Measurements from ENCODE around the gene SSC5D. TPM values are rescaled to one million over a fixed set of nuclear protein-coding genes. Genes with fewer than 3 reads are reported as not detected.
"Not testable (repeated sequence)": the region's sequence is repeated elsewhere in the genome, so short reads cannot be mapped to it uniquely, and the experiment has no call there.

Gene SSC5D
- total RNA-seq, 1 experiment from 2014 or later: 1.5 TPM

DNA sequence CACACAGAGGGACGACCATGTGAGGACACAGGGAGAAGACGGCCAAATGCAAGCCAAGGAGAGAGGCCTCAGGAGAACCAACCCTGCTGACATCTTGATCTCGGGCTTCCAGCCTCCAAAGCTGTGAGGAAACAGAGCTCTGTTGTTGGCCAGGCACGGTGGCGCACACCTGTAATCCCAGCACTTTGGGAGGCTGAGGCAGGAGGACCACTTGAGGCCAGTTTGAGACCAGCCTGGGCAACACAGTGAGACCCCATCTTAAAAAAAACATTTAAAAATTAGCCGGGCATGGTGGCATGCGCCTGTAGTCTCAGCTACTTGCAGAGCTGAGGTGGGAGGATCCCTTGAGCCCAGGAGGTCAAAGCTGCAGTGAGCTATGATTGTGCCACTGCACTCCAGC lies 46.0 kb downstream of the SSC5D start:
- H3K9ac ChIP-seq (ENCODE audit: low read length); H2AFZ ChIP-seq (ENCODE audit: low read depth, low read length, poor library complexity, severe bottlenecking); H3K36me3 ChIP-seq (ENCODE audit: control insufficient read depth in 1 of 2, insufficient read depth in 2 of 2, low read length in 2 of 2); H3K4me2 ChIP-seq (ENCODE audit: low read length); H3K4me3 ChIP-seq (replicated peaks in 1 of 2; ENCODE audit: low read depth in 1 of 2, low read length in 2 of 2); ATAC-seq; CTCF ChIA-PET; intact Hi-C loops (cut with micrococcal nuclease); H3K9me3 ChIP-seq (ENCODE audit: control insufficient read depth in 1 of 2, insufficient read depth in 1 of 2, low read depth in 1 of 2, low read length in 2 of 2); H3K27me3 ChIP-seq (ENCODE audit: insufficient read depth, low read length); H4K20me1 ChIP-seq (ENCODE audit: insufficient read depth); H3K79me2 ChIP-seq (ENCODE audit: insufficient read depth, low read length); H3K4me1 ChIP-seq (ENCODE audit: control insufficient read depth in 1 of 2, insufficient read depth in 2 of 2, low read length in 2 of 2); DNase-seq (ENCODE audit: low read depth, low spot score); RAD21 ChIA-PET (ENCODE audit: low non-redundant PET in 1 of 2, low total read pairs in 2 of 2, uncharacterized antibody in 2 of 2, unreplicated experiment in 2 of 2); POLR2A ChIA-PET; H3K9me2 ChIP-seq (ENCODE audit: insufficient read depth); H3K27ac ChIP-seq (ENCODE audit: low read depth, low read length); BruUV-seq (replicated peaks): not testable (repeated sequence)

DNA sequence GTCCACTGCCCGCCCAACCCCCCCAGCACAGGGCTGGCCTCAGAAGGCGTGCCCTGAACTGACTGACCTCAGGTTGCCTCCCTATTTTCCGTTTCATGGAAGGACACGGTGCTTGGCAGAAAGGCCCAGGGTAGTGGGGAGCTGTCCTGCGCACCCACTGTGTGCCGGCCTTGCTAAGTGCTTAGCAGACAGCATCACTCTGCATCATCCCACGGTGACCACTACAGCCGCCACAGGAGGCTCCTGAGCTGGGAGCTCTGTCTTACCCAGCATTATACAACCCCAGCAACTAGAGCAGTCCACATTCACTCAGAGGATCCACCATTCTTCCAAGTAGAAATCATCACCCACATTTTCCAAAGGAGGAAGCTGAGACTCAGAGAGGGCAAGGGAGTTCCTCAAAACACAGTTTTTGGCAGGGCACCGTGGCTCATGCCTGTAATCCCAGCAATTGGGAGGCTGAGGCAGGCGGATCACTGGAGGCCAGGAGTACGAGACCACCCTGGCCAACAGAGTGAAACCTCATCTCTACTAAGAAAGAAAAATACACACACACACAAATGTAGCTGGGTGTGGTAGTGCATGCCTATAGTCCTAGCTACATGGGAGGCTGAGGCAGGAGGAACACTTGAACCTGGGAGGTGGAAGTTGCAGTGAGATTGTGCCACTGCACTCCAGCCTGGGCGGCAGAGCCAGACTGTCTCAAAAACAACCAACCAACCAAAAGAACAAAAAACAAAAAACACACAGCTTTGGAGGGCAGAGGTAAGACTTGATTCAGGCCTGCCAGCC lies 47.1 kb downstream of the SSC5D start:
- ATAC-seq: no peak
- Histone ChIP-seq H3K4me2 (ENCODE audit: low read length) (no peak overlapping the region), H3K27ac (ENCODE audit: low read depth, low read length) (no peak overlapping the region), H4K20me1 (ENCODE audit: insufficient read depth) (no peaks in the 10 kb centered on the region), H3K9me3 (ENCODE audit: control insufficient read depth in 1 of 2, insufficient read depth in 1 of 2, low read depth in 1 of 2, low read length in 2 of 2) (no peaks in the 10 kb centered on the region), H3K27me3 (ENCODE audit: insufficient read depth, low read length) (no peaks in the 10 kb centered on the region), H3K36me3 (ENCODE audit: control insufficient read depth in 1 of 2, insufficient read depth in 2 of 2, low read length in 2 of 2) (no peaks in the 10 kb centered on the region), H3K9me2 (ENCODE audit: insufficient read depth) (no peaks in the 10 kb centered on the region), H2AFZ (ENCODE audit: low read depth, low read length, poor library complexity, severe bottlenecking) (no peak overlapping the region), H3K4me1 (ENCODE audit: control insufficient read depth in 1 of 2, insufficient read depth in 2 of 2, low read length in 2 of 2) (no peaks in the 10 kb centered on the region; a peak in 1 of 4 replicates), H3K9ac (ENCODE audit: low read length) (no peak overlapping the region), H3K79me2 (ENCODE audit: insufficient read depth, low read length) (no peaks in the 10 kb centered on the region), H3K4me3 (replicated peaks in 1 of 2; ENCODE audit: low read depth in 1 of 2, low read length in 2 of 2) (no peak overlapping the region)
- intact Hi-C loops (cut with micrococcal nuclease): no loop called here
- ChIA-PET POLR2A (interaction anchor here (1.1 kb wide), 1 partner anchor 64 kb away, joined by 3 read pairs; the partner anchor contains the start of gene FIZ1), RAD21 (ENCODE audit: low non-redundant PET in 1 of 2, low total read pairs in 2 of 2, uncharacterized antibody in 2 of 2, unreplicated experiment in 2 of 2) (no interaction called here), CTCF (interaction anchor here (0.7 kb wide), 1 partner anchor 417 kb away, joined by 5 read pairs; no protein-coding TSS in a partner anchor)
- no peak for TF ChIP-seq JUND (IDR thresholded peaks at IDR 0.05)
- TF ChIP-seq ZNF274 (IDR thresholded peaks at IDR 0.05; ENCODE audit: low read depth, low read length): no peak
- DNase-seq (ENCODE audit: low read depth, low spot score): no peak
- no TSS peak for BruUV-seq (replicated peaks)
